Measurements from ENCODE around the gene AKR1C4. TPM values are rescaled to one million over a fixed set of nuclear protein-coding genes. Genes with fewer than 3 reads are reported as not detected.
"Not testable (repeated sequence)": the region's sequence is repeated elsewhere in the genome, so short reads cannot be mapped to it uniquely, and the experiment has no call there.

AKR1C4 gene
- total RNA-seq, 5 donors from 2014 or later (not counting 1 experiment from before 2014, with no cell fraction given), result 0.23 TPM; not detected in 4

DNA sequence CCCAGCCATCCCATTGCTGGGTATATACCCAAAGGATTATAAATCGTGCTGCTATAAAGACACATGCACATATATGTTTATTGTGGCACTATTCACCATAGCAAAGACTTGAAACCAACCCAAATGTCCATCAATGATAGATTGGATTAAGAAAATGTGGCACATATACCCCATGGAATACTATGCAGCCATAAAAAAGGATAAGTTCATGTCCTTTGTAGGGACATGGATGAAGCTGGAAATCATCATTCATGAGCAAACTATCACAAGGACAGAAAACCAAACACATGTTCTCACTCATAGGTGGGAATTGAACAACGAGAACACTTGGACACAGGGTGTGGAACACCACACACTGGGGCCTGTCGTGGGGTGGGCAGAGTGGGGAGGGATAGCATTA, 61.1 kb downstream of the AKR1C4 start:
- H3K4me3 Mint-ChIP-seq; H3K36me3 Mint-ChIP-seq; H3K36me3 ChIP-seq (ENCODE audit: control insufficient read depth in 2 of 2, extremely low read depth in 1 of 2, insufficient read depth in 1 of 2, low read length in 1 of 2); ATAC-seq (replicated peaks in 1 of 4); DNase-seq; H3K4me1 ChIP-seq (ENCODE audit: control insufficient read depth in 1 of 2, extremely low read depth in 1 of 2, insufficient read depth in 2 of 2, low read length in 2 of 2); H3K4me1 Mint-ChIP-seq; H3K27me3 Mint-ChIP-seq; H3K9me3 Mint-ChIP-seq; H3K4me3 ChIP-seq (ENCODE audit: control insufficient read depth in 1 of 2, extremely low read depth in 1 of 2, low read length in 1 of 2); POLR2A ChIA-PET; H3K27ac Mint-ChIP-seq; H3K9me3 ChIP-seq; CTCF ChIA-PET; H3K27ac ChIP-seq (ENCODE audit: low read length); H3K27me3 ChIP-seq (replicated peaks in 1 of 2; ENCODE audit: control insufficient read depth in 2 of 2, extremely low read depth in 1 of 2, insufficient read depth in 2 of 2, low read length in 1 of 2): not testable (repeated sequence)
- WGBS (ENCODE audit: insufficient coverage), result no CpG with 5 or more reads among the region's 3 CpGs

DNA sequence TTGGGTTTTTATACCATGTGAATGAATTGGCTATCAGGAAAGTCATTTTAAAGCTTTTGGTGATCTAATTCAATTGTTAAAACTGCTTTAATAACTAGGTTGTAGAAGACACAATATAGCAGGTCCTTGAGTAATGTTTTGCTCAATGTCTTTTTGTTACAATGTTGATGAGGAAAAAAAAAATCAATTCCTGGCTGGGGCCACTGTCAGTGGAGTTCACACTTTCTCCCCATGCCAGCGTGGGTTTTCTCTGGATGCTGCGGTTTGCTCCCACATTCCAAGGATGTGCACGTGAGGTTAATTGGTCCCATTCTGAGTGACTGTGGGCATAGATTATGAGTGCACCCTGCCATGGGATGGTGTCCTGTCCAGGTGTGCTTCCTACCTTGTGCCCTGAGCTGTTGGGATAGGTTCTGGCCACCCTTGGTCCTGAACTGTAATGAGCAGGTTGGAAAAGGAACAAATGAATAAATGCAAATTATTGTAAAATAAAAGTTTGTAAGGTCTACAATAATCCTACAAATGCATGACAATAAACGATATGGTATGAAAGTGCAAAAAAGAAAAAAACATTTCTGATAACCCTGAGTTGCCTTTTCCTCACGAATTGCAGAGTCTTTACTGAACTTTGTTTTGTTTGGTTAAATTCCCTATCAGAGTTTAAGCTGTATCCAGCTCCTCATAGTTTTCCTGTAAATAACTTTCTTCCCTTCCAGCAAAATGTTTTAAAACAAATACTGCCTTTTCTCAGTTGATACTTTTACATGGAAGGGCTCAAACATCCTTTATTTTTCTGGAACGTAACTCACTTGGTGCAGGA, 62.7 kb downstream of the AKR1C4 start:
- H3K4me3 ChIP-seq (ENCODE audit: control insufficient read depth in 1 of 2, extremely low read depth in 1 of 2, low read length in 1 of 2), result no peak overlapping the region
- H3K27me3 Mint-ChIP-seq, result peaks cover 0 to 1% of the 10 kb centered on the region in 2 donors
- no peaks in the 10 kb centered on the region for H3K36me3 Mint-ChIP-seq
- no peaks in the 10 kb centered on the region for H3K4me1 Mint-ChIP-seq
- no peak for ATAC-seq (replicated peaks in 1 of 4)
- H3K27ac ChIP-seq (ENCODE audit: low read length), result no peak overlapping the region
- no peak for DNase-seq
- H3K9me3 Mint-ChIP-seq, result peaks cover 0 to 5% (median 4%) of the 10 kb centered on the region in 3 donors
- no peaks in the 10 kb centered on the region for H3K36me3 ChIP-seq (ENCODE audit: control insufficient read depth in 2 of 2, extremely low read depth in 1 of 2, insufficient read depth in 1 of 2, low read length in 1 of 2)
- ChIA-PET POLR2A (no interaction called here), CTCF (no interaction called here)
- no peak overlapping the region for H3K4me3 Mint-ChIP-seq
- H3K27me3 ChIP-seq (replicated peaks in 1 of 2; ENCODE audit: control insufficient read depth in 2 of 2, extremely low read depth in 1 of 2, insufficient read depth in 2 of 2, low read length in 1 of 2), result no peaks in the 10 kb centered on the region
- H3K9me3 ChIP-seq, result no peaks in the 10 kb centered on the region
- no peaks in the 10 kb centered on the region for H3K4me1 ChIP-seq (ENCODE audit: control insufficient read depth in 1 of 2, extremely low read depth in 1 of 2, insufficient read depth in 2 of 2, low read length in 2 of 2)
- no peak overlapping the region for H3K27ac Mint-ChIP-seq
- 90% methylated on average over 2 of the region's 6 CpGs for WGBS (ENCODE audit: insufficient coverage)

DNA sequence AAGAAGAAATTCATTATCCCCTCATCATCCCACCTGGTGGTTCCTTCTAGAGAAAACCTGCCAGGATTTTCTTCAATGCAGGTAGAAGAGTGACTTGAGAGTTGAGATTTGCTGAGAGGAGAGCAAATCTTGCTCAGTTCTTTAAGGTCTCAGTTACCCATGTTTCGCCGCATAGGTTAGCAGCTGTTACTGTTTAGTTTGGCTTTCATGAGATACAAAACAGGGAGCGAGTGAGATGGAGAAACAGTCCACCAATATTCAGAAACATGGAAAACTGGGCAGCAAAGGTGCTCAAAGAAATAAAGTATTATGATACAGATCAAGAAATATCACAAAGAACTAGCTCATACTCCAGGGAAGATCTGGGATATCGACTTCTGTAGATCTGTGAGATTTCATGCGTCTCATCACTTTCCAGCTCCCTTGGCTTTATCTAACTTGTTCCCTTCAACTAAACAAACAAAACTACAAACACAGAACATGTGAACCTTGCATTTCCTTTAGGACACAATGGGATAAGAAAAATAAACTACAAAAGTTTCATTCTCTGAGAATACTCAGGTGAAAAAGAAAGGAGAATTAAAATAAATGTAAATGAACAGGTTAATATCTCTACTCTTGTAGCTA, 63.4 kb downstream of the AKR1C4 start:
- Histone ChIP-seq H3K36me3 (ENCODE audit: control insufficient read depth in 2 of 2, extremely low read depth in 1 of 2, insufficient read depth in 1 of 2, low read length in 1 of 2) (no peaks in the 10 kb centered on the region), H3K9me3 (no peaks in the 10 kb centered on the region), H3K27me3 (replicated peaks in 1 of 2; ENCODE audit: control insufficient read depth in 2 of 2, extremely low read depth in 1 of 2, insufficient read depth in 2 of 2, low read length in 1 of 2) (no peaks in the 10 kb centered on the region), H3K4me3 (ENCODE audit: control insufficient read depth in 1 of 2, extremely low read depth in 1 of 2, low read length in 1 of 2) (no peak overlapping the region), H3K4me1 (ENCODE audit: control insufficient read depth in 1 of 2, extremely low read depth in 1 of 2, insufficient read depth in 2 of 2, low read length in 2 of 2) (no peaks in the 10 kb centered on the region), H3K27ac (ENCODE audit: low read length) (no peak overlapping the region)
- Mint-ChIP-seq H3K4me3 (no peak overlapping the region), H3K4me1 (no peaks in the 10 kb centered on the region), H3K27me3 (no peaks in the 10 kb centered on the region), H3K27ac (no peak overlapping the region), H3K9me3 (peaks cover 0 to 8% (median 4%) of the 10 kb centered on the region in 3 donors), H3K36me3 (no peaks in the 10 kb centered on the region)
- WGBS (ENCODE audit: insufficient coverage), result 93% methylated on average over 2 of the region's 5 CpGs
- no peak for DNase-seq
- ChIA-PET CTCF (no interaction called here), POLR2A (no interaction called here)
- no peak for ATAC-seq (replicated peaks in 1 of 4)

DNA sequence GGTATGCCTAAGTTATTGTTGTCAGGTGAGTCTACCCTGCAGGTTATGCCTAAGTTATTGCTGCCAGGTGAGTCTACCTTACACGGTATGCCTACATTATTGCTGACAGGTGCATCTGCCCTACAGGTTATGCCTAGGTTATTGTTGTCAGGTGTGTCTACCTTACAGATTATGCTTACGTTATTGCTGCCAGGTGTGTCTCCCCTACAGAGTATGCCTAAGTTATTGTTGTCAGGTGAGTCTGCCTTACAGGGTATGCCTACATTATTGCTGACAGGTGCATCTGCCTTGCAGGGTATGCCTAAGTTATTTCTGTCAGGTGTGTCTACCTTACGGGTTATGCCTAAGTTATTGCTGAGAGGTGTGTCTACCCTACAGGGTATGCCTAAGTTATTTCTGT, 64.2 kb downstream of the AKR1C4 start:
- H3K27ac Mint-ChIP-seq, result no peak overlapping the region
- no peak overlapping the region for H3K27ac ChIP-seq (ENCODE audit: low read length)
- H3K4me1 Mint-ChIP-seq, result no peaks in the 10 kb centered on the region
- no peaks in the 10 kb centered on the region for H3K4me1 ChIP-seq (ENCODE audit: control insufficient read depth in 1 of 2, extremely low read depth in 1 of 2, insufficient read depth in 2 of 2, low read length in 2 of 2)
- ATAC-seq (replicated peaks in 1 of 4) (no peak), DNase-seq (no peak)
- no peaks in the 10 kb centered on the region for H3K27me3 ChIP-seq (replicated peaks in 1 of 2; ENCODE audit: control insufficient read depth in 2 of 2, extremely low read depth in 1 of 2, insufficient read depth in 2 of 2, low read length in 1 of 2)
- H3K4me3 ChIP-seq (ENCODE audit: control insufficient read depth in 1 of 2, extremely low read depth in 1 of 2, low read length in 1 of 2), result no peak overlapping the region
- no peak overlapping the region for H3K4me3 Mint-ChIP-seq
- H3K9me3 ChIP-seq, result no peaks in the 10 kb centered on the region
- peaks cover 0 to 8% (median 6%) of the 10 kb centered on the region in 3 donors for H3K9me3 Mint-ChIP-seq
- CTCF ChIA-PET, result no interaction called here
- POLR2A ChIA-PET, result no interaction called here
- H3K27me3 Mint-ChIP-seq, result no peaks in the 10 kb centered on the region
- no peaks in the 10 kb centered on the region for H3K36me3 ChIP-seq (ENCODE audit: control insufficient read depth in 2 of 2, extremely low read depth in 1 of 2, insufficient read depth in 1 of 2, low read length in 1 of 2)
- H3K36me3 Mint-ChIP-seq, result no peaks in the 10 kb centered on the region
- WGBS (ENCODE audit: insufficient coverage), result 100% methylated on average over 2 of the region's 3 CpGs

DNA sequence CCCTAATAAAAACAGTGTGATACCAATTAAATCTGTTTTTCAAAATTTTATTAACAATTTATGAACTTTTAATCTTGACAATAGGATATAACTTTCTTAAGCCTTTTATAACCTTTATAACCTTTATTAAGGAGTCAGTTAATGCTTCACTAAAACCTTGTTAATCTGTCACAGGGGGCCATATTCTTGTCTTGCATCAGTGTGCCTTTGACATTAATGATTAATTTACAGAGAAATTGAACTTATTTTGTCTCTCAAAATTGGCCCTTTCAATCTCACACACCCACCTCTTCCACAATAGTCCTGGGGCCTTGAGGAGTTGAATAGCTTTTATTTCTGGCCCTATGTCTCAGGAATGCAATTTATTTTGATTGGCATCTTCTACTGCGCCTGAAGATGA, 68.5 kb downstream of the AKR1C4 start:
- Histone ChIP-seq H3K4me1 (ENCODE audit: control insufficient read depth in 1 of 2, extremely low read depth in 1 of 2, insufficient read depth in 2 of 2, low read length in 2 of 2) (no peaks in the 10 kb centered on the region), H3K27ac (ENCODE audit: low read length) (no peak overlapping the region), H3K9me3 (no peaks in the 10 kb centered on the region), H3K36me3 (ENCODE audit: control insufficient read depth in 2 of 2, extremely low read depth in 1 of 2, insufficient read depth in 1 of 2, low read length in 1 of 2) (no peaks in the 10 kb centered on the region), H3K4me3 (ENCODE audit: control insufficient read depth in 1 of 2, extremely low read depth in 1 of 2, low read length in 1 of 2) (no peak overlapping the region), H3K27me3 (replicated peaks in 1 of 2; ENCODE audit: control insufficient read depth in 2 of 2, extremely low read depth in 1 of 2, insufficient read depth in 2 of 2, low read length in 1 of 2) (no peaks in the 10 kb centered on the region)
- ATAC-seq (replicated peaks in 1 of 4) (no peak), DNase-seq (no peak)
- Mint-ChIP-seq H3K36me3 (peaks cover 3% of the 10 kb centered on the region), H3K27ac (no peak overlapping the region), H3K27me3 (no peaks in the 10 kb centered on the region), H3K4me1 (no peaks in the 10 kb centered on the region), H3K9me3 (peaks cover 4 to 14% (median 9%) of the 10 kb centered on the region in 3 donors), H3K4me3 (no peak overlapping the region)
- no CpG with 5 or more reads among the region's 1 CpG for WGBS (ENCODE audit: insufficient coverage)
- ChIA-PET CTCF (no interaction called here), POLR2A (no interaction called here)

DNA sequence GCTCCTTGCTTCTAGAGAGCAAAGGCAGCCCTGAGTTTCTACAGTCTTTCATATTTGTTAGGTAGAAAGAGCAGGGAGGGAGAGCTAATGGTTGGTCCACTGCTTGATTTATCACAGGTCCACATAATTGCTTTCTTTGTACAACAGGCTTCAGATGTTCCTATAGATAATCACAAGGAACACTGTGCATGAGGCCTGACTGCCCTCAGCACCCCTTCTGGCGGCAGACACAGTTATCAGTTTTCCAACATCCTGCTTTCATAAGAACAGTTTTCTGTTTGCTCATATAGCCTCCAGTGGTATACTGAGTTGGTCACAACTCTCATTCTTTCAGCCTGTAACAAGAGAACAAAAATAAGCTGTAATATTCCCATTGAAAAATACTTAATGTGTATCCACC, 69.7 kb downstream of the AKR1C4 start:
- no peak overlapping the region for H3K27ac Mint-ChIP-seq
- CTCF ChIA-PET, result no interaction called here
- WGBS (ENCODE audit: insufficient coverage), result no CpG with 5 or more reads among the region's 1 CpG
- ATAC-seq (replicated peaks in 1 of 4) (no peak), DNase-seq (no peak)
- no peak overlapping the region for H3K4me3 Mint-ChIP-seq
- no peaks in the 10 kb centered on the region for H3K27me3 Mint-ChIP-seq
- H3K36me3 Mint-ChIP-seq, result peaks cover 3% of the 10 kb centered on the region
- H3K4me1 Mint-ChIP-seq, result no peaks in the 10 kb centered on the region
- peaks cover 4 to 14% (median 9%) of the 10 kb centered on the region in 3 donors for H3K9me3 Mint-ChIP-seq
- POLR2A ChIA-PET, result no interaction called here
- no peaks in the 10 kb centered on the region for H3K9me3 ChIP-seq
- H3K27ac ChIP-seq (ENCODE audit: low read length), result no peak overlapping the region
- no peaks in the 10 kb centered on the region for H3K36me3 ChIP-seq (ENCODE audit: control insufficient read depth in 2 of 2, extremely low read depth in 1 of 2, insufficient read depth in 1 of 2, low read length in 1 of 2)
- no peaks in the 10 kb centered on the region for H3K4me1 ChIP-seq (ENCODE audit: control insufficient read depth in 1 of 2, extremely low read depth in 1 of 2, insufficient read depth in 2 of 2, low read length in 2 of 2)
- no peaks in the 10 kb centered on the region for H3K27me3 ChIP-seq (replicated peaks in 1 of 2; ENCODE audit: control insufficient read depth in 2 of 2, extremely low read depth in 1 of 2, insufficient read depth in 2 of 2, low read length in 1 of 2)
- no peak overlapping the region for H3K4me3 ChIP-seq (ENCODE audit: control insufficient read depth in 1 of 2, extremely low read depth in 1 of 2, low read length in 1 of 2)
